OCI-LY3 (cell line): ENCODE data around the gene C9orf153.

Source experiments
- EZH2phosphoT487 ChIP-seq: fragments of 200-600 bp; shearing (Covaris generic); IDR thresholded peaks from 2 replicates; pipeline ENCODE4 v1.6.1; 2018; ENCODE audit warnings: antibody characterized with exemption, mixed run types, low read depth
- TF ChIP-seq, protein P1 (sequence below): fragments of 200-600, 300-600 bp; sonication (generic); IDR thresholded peaks from 2 replicates; pipeline ENCODE4 v1.5.1; 2014; ENCODE audit warnings: antibody characterized with exemption, low read length, low read depth

DNA sequence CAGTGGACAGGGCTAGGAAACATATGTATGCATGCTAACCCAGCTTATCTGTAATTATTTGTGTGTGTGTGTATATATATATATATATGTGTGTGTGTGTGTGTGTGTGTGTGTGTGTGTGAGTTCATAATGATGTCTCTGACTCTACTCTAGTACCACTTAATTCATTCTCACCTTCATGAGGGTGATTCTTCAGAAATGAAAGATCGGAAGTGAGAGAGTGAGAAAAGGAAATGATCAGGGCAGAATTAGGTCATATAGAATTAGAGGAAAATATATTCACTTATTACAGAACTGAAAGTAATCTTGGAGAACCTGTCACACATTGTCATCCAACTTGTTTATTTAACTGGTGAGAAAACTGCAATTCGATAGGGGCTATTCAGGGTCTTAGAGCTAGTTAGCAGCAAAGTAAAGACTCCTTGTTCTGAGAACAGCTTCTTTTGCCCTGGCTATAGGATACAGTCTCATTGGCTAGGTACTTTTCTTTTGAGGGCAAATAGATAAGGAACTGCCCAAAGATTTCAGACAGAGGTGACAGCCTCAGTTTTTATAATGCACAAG, 58.8 kb downstream of the C9orf153 start:
- TF ChIP-seq, protein P1, sequence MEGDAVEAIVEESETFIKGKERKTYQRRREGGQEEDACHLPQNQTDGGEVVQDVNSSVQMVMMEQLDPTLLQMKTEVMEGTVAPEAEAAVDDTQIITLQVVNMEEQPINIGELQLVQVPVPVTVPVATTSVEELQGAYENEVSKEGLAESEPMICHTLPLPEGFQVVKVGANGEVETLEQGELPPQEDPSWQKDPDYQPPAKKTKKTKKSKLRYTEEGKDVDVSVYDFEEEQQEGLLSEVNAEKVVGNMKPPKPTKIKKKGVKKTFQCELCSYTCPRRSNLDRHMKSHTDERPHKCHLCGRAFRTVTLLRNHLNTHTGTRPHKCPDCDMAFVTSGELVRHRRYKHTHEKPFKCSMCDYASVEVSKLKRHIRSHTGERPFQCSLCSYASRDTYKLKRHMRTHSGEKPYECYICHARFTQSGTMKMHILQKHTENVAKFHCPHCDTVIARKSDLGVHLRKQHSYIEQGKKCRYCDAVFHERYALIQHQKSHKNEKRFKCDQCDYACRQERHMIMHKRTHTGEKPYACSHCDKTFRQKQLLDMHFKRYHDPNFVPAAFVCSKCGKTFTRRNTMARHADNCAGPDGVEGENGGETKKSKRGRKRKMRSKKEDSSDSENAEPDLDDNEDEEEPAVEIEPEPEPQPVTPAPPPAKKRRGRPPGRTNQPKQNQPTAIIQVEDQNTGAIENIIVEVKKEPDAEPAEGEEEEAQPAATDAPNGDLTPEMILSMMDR, result no peak
- TF ChIP-seq EZH2phosphoT487, result no peak
